H9 (cell line): ENCODE data around the gene OR2H2. TPM values are rescaled to one million over a fixed set of nuclear protein-coding genes. Genes with fewer than 3 reads are reported as not detected.
A peak's percentile ranks its signal among the peaks of the same experiment; 100 is the strongest.

ENCODE experiments used
- DNase-seq: peaks from one replicate; pipeline ENCODE4 v3.0.0-alpha.2; 2017
- H2AFZ ChIP-seq: one replicate; pipeline ENCODE4 v1.6.1; 2013; ENCODE audit warnings: mild to moderate bottlenecking, low read length, control low read depth, moderate library complexity
- H2AK5ac ChIP-seq: 2 replicates; pipeline ENCODE4 v1.6.1; 2013; ENCODE audit warnings: low read length, control low read depth, mixed read lengths; ENCODE audit not compliant: insufficient read length
- H2BK120ac ChIP-seq: one replicate; pipeline ENCODE4 v1.6.1; 2013; ENCODE audit warnings: low read depth, mild to moderate bottlenecking, low read length, control low read depth, inconsistent platforms; ENCODE audit not compliant: poor library complexity, severe bottlenecking
- H2BK12ac ChIP-seq: 2 replicates; pipeline ENCODE4 v1.6.1; 2013; ENCODE audit warnings: low read length, control low read depth, mixed read lengths, low read depth; ENCODE audit not compliant: insufficient read length
- H2BK15ac ChIP-seq: 2 replicates; pipeline ENCODE4 v1.6.1; 2013; ENCODE audit warnings: low read depth, low read length, control low read depth
- H2BK20ac ChIP-seq: one replicate; pipeline ENCODE4 v1.6.1; 2013; ENCODE audit warnings: low read depth, mild to moderate bottlenecking, low read length, control low read depth, inconsistent platforms; ENCODE audit not compliant: poor library complexity, severe bottlenecking
- H2BK5ac ChIP-seq: 2 replicates; pipeline ENCODE4 v1.6.1; 2013; ENCODE audit warnings: low read length, control low read depth, mixed read lengths; ENCODE audit not compliant: insufficient read length
- H3K14ac ChIP-seq: 2 replicates; pipeline ENCODE4 v1.6.1; 2013; ENCODE audit warnings: low read length, control low read depth; ENCODE audit not compliant: insufficient read depth
- H3K18ac ChIP-seq: 2 replicates; pipeline ENCODE4 v1.6.1; 2013; ENCODE audit warnings: low read depth, mild to moderate bottlenecking, mixed read lengths, low read length, control low read depth; ENCODE audit not compliant: insufficient read length
- H3K23ac ChIP-seq: 2 replicates; pipeline ENCODE4 v1.6.1; 2013; ENCODE audit warnings: low read length, control low read depth, mixed read lengths, low read depth; ENCODE audit not compliant: insufficient read length
- H3K23me2 ChIP-seq: 2 replicates; pipeline ENCODE4 v1.6.1; 2013; ENCODE audit warnings: low read depth, mild to moderate bottlenecking, mixed read lengths, low read length, control low read depth; ENCODE audit not compliant: insufficient read length, poor library complexity, severe bottlenecking
- H3K27ac ChIP-seq: 2 replicates; pipeline ENCODE4 v1.5.1; 2013; ENCODE audit warnings: low read length, control low read depth, mixed read lengths, low read depth; ENCODE audit not compliant: insufficient read length
- H3K27me3 ChIP-seq: 2 replicates; pipeline ENCODE4 v1.6.1; 2013; ENCODE audit warnings: low read length, control low read depth, inconsistent platforms; ENCODE audit not compliant: insufficient read depth
- H3K4ac ChIP-seq: 2 replicates; pipeline ENCODE4 v1.6.1; 2013; ENCODE audit warnings: low read depth, mild to moderate bottlenecking, control low read depth, inconsistent platforms, low read length, moderate library complexity
- H3K4me1 ChIP-seq: 2 replicates; pipeline ENCODE4 v1.6.1; 2013; ENCODE audit warnings: low read length, control low read depth, inconsistent platforms; ENCODE audit not compliant: insufficient read depth
- H3K4me2 ChIP-seq: 2 replicates; pipeline ENCODE4 v1.6.1; 2013; ENCODE audit warnings: low read length, control low read depth, mixed read lengths; ENCODE audit not compliant: insufficient read length, insufficient read depth
- H3K56ac ChIP-seq: 2 replicates; pipeline ENCODE4 v1.6.1; 2013; ENCODE audit warnings: low read depth, mild to moderate bottlenecking, mixed read lengths, low read length, control low read depth; ENCODE audit not compliant: insufficient read length
- H3K79me1 ChIP-seq: 2 replicates; pipeline ENCODE4 v1.6.1; 2013; ENCODE audit warnings: low read depth, mild to moderate bottlenecking, moderate library complexity, low read length, control low read depth, inconsistent platforms; ENCODE audit not compliant: insufficient read depth, poor library complexity, severe bottlenecking
- H3K79me2 ChIP-seq: 2 replicates; pipeline ENCODE4 v1.6.1; 2013; ENCODE audit warnings: low read length, control low read depth, inconsistent platforms; ENCODE audit not compliant: insufficient read depth
- H3K9ac ChIP-seq: 2 replicates; pipeline ENCODE4 v1.6.1; 2013; ENCODE audit warnings: low read length, control low read depth, mixed read lengths; ENCODE audit not compliant: insufficient read length; ENCODE audit errors: extremely low read depth
- H3K9me3 ChIP-seq: one replicate; pipeline ENCODE4 v1.6.1; 2013; ENCODE audit warnings: low read depth, low read length, inconsistent platforms; ENCODE audit not compliant: control insufficient read depth
- H3T11ph ChIP-seq: one replicate; pipeline ENCODE4 v1.6.1; 2013; ENCODE audit warnings: mild to moderate bottlenecking, low read length, control low read depth, inconsistent platforms
- H4K20me1 ChIP-seq: one replicate; pipeline ENCODE4 v1.6.1; 2013; ENCODE audit not compliant: control insufficient read depth, insufficient read length, insufficient read depth
- H4K5ac ChIP-seq: 2 replicates; pipeline ENCODE4 v1.6.1; 2013; ENCODE audit warnings: low read depth, mild to moderate bottlenecking, mixed read lengths, low read length, control low read depth; ENCODE audit not compliant: insufficient read length
- H4K8ac ChIP-seq: replicated peaks from 2 replicates; pipeline ENCODE4 v1.6.1; 2013; ENCODE audit warnings: low read length, control low read depth, mixed read lengths, low read depth; ENCODE audit not compliant: insufficient read length
- H4K91ac ChIP-seq: 2 replicates; pipeline ENCODE4 v1.6.1; 2013; ENCODE audit warnings: low read depth, mild to moderate bottlenecking, moderate library complexity, mixed read lengths, low read length, control low read depth; ENCODE audit not compliant: insufficient read length
- H3K27ac Mint-ChIP-seq, 3 experiments: 2 replicates in 2 of 3; 3 replicates in 1 of 3; pipeline ENCODE4 v1.8.0; 2020 to 2021; ENCODE audit warnings: mixed read lengths in 3 of 3, mild to moderate bottlenecking in 1 of 3, moderate library complexity in 1 of 3
- H3K27me3 Mint-ChIP-seq: 2 replicates; pipeline ENCODE4 v1.8.0; 2021; ENCODE audit warnings: low read depth, mild to moderate bottlenecking, moderate library complexity, mixed read lengths
- H3K36me3 Mint-ChIP-seq, 3 experiments: 2 replicates in 2 of 3; 3 replicates in 1 of 3; pipeline ENCODE4 v1.8.0; 2020 to 2021; ENCODE audit warnings: low read depth in 3 of 3, mixed read lengths in 3 of 3; ENCODE audit not compliant: insufficient read depth in 1 of 3
- H3K4me1 Mint-ChIP-seq, 2 experiments: 2 replicates each; pipeline ENCODE4 v1.8.0; 2020; ENCODE audit warnings: mixed read lengths in 2 of 2
- H3K4me3 Mint-ChIP-seq, 2 experiments: 2 replicates in 1 of 2; 3 replicates in 1 of 2; pipeline ENCODE4 v1.8.0; 2020 to 2021; ENCODE audit warnings: mild to moderate bottlenecking in 2 of 2, mixed read lengths in 2 of 2, moderate library complexity in 1 of 2
- H3K9me3 Mint-ChIP-seq, 2 experiments: 2 replicates in 1 of 2; 3 replicates in 1 of 2; pipeline ENCODE4 v1.8.0; 2020; ENCODE audit warnings: mild to moderate bottlenecking in 2 of 2, mixed read lengths in 2 of 2, moderate library complexity in 1 of 2
- WGBS: extraction: QIAGEN DNeasy Blood & Tissue Kit; methylation state at CpG from one replicate; pipeline ENCODE4 v1.1.7; 2013; ENCODE audit warnings: missing lambda C conversion rate, low lambda C conversion rate, mixed read lengths; ENCODE audit not compliant: insufficient read length; ENCODE audit errors: extremely low coverage; 5-methylcytosine and 5-hydroxymethylcytosine counted together
- total RNA-seq: library from RNA; stranded (reverse); gene quantifications from 2 replicates; pipeline ENCODE4 v1.2.1, GENCODE V29; 2021
- TF ChIP-seq, protein P1 (sequence below): fragments of 200-600 bp; sonication (generic); conservative IDR thresholded peaks from 3 replicates; pipeline ENCODE4 v1.8.0; 2021; ENCODE audit warnings: antibody characterized with exemption, mild to moderate bottlenecking

OR2H2 gene
- total RNA-seq, 1 experiment from 2014 or later = not detected

GRCh38 chr6:29631209-29631810 lies 46.4 kb downstream of the OR2H2 start:
- H3K79me2 ChIP-seq = peaks cover 7% of the 10 kb centered on the region; the same call in 1 of the 2 replicates
- peaks cover 0 to 5% of the 10 kb centered on the region in 2 experiments; a peak in 2 of 5 replicates for H3K9me3 Mint-ChIP-seq
- H2AK5ac ChIP-seq = no peak overlapping the region
- H4K8ac ChIP-seq = no peak overlapping the region
- no peaks in the 10 kb centered on the region for H4K20me1 ChIP-seq
- no peak overlapping the region for H2BK12ac ChIP-seq
- H3K27ac ChIP-seq = no peak overlapping the region
- WGBS = no CpG with 5 or more reads among the region's 14 CpGs
- H3K4me1 Mint-ChIP-seq = peaks cover 61 to 62% of the 10 kb centered on the region in 2 experiments
- H3K14ac ChIP-seq = no peak overlapping the region
- H2BK5ac ChIP-seq = no peak overlapping the region
- H3K9ac ChIP-seq = no peak overlapping the region
- TF ChIP-seq, protein P1, sequence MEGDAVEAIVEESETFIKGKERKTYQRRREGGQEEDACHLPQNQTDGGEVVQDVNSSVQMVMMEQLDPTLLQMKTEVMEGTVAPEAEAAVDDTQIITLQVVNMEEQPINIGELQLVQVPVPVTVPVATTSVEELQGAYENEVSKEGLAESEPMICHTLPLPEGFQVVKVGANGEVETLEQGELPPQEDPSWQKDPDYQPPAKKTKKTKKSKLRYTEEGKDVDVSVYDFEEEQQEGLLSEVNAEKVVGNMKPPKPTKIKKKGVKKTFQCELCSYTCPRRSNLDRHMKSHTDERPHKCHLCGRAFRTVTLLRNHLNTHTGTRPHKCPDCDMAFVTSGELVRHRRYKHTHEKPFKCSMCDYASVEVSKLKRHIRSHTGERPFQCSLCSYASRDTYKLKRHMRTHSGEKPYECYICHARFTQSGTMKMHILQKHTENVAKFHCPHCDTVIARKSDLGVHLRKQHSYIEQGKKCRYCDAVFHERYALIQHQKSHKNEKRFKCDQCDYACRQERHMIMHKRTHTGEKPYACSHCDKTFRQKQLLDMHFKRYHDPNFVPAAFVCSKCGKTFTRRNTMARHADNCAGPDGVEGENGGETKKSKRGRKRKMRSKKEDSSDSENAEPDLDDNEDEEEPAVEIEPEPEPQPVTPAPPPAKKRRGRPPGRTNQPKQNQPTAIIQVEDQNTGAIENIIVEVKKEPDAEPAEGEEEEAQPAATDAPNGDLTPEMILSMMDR = no peak
- no peak overlapping the region for H3K4ac ChIP-seq
- H4K5ac ChIP-seq = no peak overlapping the region
- no peaks in the 10 kb centered on the region for H3K9me3 ChIP-seq
- peaks cover 0 to 25% (median 9%) of the 10 kb centered on the region in 3 experiments; a peak in 5 of 7 replicates for H3K36me3 Mint-ChIP-seq
- no peak overlapping the region for H2AFZ ChIP-seq
- H3K27ac Mint-ChIP-seq = peak overlapping the region in 2 of 3 experiments; percentile 12 to 34; a peak in 2 of 7 replicates
- no peak overlapping the region for H2BK120ac ChIP-seq
- H2BK20ac ChIP-seq = no peak overlapping the region
- no peak overlapping the region for H3K23ac ChIP-seq
- no peak overlapping the region for H3T11ph ChIP-seq
- no peak overlapping the region for H2BK15ac ChIP-seq
- peak overlapping the region; percentile 88 to 92 for H3K4me3 Mint-ChIP-seq
- peaks cover 4% of the 10 kb centered on the region; the same call in 1 of the 2 replicates for H3K4me1 ChIP-seq
- H3K4me2 ChIP-seq = peak overlapping the region; percentile 93
- peak; percentile 57 for DNase-seq
- no peaks in the 10 kb centered on the region for H3K79me1 ChIP-seq
- H3K27me3 Mint-ChIP-seq = no peaks in the 10 kb centered on the region; the same call in none of the 2 replicates
- H3K23me2 ChIP-seq = peaks cover 41% of the 10 kb centered on the region
- no peak overlapping the region for H4K91ac ChIP-seq
- no peak overlapping the region for H3K18ac ChIP-seq
- no peak overlapping the region for H3K56ac ChIP-seq
- H3K27me3 ChIP-seq = no peaks in the 10 kb centered on the region
